Activated T-cell treated with anti-CD3 and anti-CD28 coated beads for 4 hours (primary cell): ENCODE measurements around the gene MBP.

Experiments
- DNase-seq: peaks from one replicate; pipeline ENCODE4 v3.0.0-alpha.2; 2020

Gene MBP

GRCh38 chr18:77114415-77115191 is 18.0 kb downstream of the MBP start:
- DNase-seq, result no peak

- DNase-seq, result no peak
These were observed 18.5 kb downstream of the MBP start for GRCh38 chr18:77114152-77114414.

- DNase-seq, result no peak
These were observed 19.0 kb downstream of the MBP start for GRCh38 chr18:77113361-77114151.

GRCh38 chr18:77112747-77113092 is 19.9 kb downstream of the MBP start:
- no peak for DNase-seq

GRCh38 chr18:77111951-77112746 is 20.4 kb downstream of the MBP start:
- no peak for DNase-seq

- DNase-seq, result no peak
These were observed 21.1 kb downstream of the MBP start for GRCh38 chr18:77111449-77111848.

GRCh38 chr18:77110936-77111335 is 21.6 kb downstream of the MBP start:
- DNase-seq, result no peak

- DNase-seq, result no peak
These were observed 22.2 kb downstream of the MBP start for GRCh38 chr18:77110400-77110799.

- no peak for DNase-seq
These were observed 22.9 kb downstream of the MBP start for GRCh38 chr18:77109648-77110019.

- no peak for DNase-seq
These were observed 23.5 kb downstream of the MBP start for GRCh38 chr18:77108821-77109647.

GRCh38 chr18:77108001-77108692 is 24.4 kb downstream of the MBP start:
- no peak for DNase-seq

- no peak for DNase-seq
These were observed 25.3 kb downstream of the MBP start for GRCh38 chr18:77107292-77107691.

GRCh38 chr18:77106331-77106730 is 26.3 kb downstream of the MBP start:
- DNase-seq, result peak; percentile 74

- no peak for DNase-seq
These were observed 26.9 kb downstream of the MBP start for GRCh38 chr18:77105680-77106079.

GRCh38 chr18:77105028-77105427 is 27.6 kb downstream of the MBP start:
- no peak for DNase-seq

- no peak for DNase-seq
These were observed 28.5 kb downstream of the MBP start for GRCh38 chr18:77103991-77104531.

GRCh38 chr18:77103187-77103850 is 29.3 kb downstream of the MBP start:
- DNase-seq, result no peak

- no peak for DNase-seq
These were observed 30.1 kb downstream of the MBP start for GRCh38 chr18:77102259-77103040.

- DNase-seq, result no peak
These were observed 30.9 kb downstream of the MBP start for GRCh38 chr18:77101410-77102258.
